NK-92 (cell line): ENCODE results near the gene EIF3J.
"Not testable (repeated sequence)": the region's sequence is repeated elsewhere in the genome, so short reads cannot be mapped to it uniquely, and the experiment has no call there.

ENCODE experiments used
- DNase-seq: peaks from one replicate; lab custom pipeline; 2025; ENCODE audit not compliant: unreplicated experiment; lab: John Stamatoyannopoulos, UW

Gene EIF3J

GRCh38 chr15:44541282-44541958 is 4.5 kb downstream of the EIF3J start:
- DNase-seq = no peak

- DNase-seq = no peak
Observed at GRCh38 chr15:44542596-44542995, 5.6 kb downstream of the EIF3J start.

- not testable (repeated sequence) for DNase-seq
Observed at GRCh38 chr15:44544745-44545144, 7.8 kb downstream of the EIF3J start.

- DNase-seq = no peak
Observed at GRCh38 chr15:44545913-44546802, 9.2 kb downstream of the EIF3J start.

- DNase-seq = not testable (repeated sequence)
Observed at GRCh38 chr15:44549152-44549551, 12.2 kb downstream of the EIF3J start.

GRCh38 chr15:44550256-44550655 is 13.3 kb downstream of the EIF3J start:
- no peak for DNase-seq

GRCh38 chr15:44550734-44551133 is 13.8 kb downstream of the EIF3J start:
- no peak for DNase-seq

GRCh38 chr15:44554934-44555723 is 18.2 kb downstream of the EIF3J start:
- no peak for DNase-seq

GRCh38 chr15:44560926-44561325 is 24.0 kb downstream of the EIF3J start:
- not testable (repeated sequence) for DNase-seq

- DNase-seq = no peak
Observed at GRCh38 chr15:44565387-44566154, 28.6 kb downstream of the EIF3J start.

- DNase-seq = no peak
Observed at GRCh38 chr15:44566155-44566540, 29.2 kb downstream of the EIF3J start.

- no peak for DNase-seq
Observed at GRCh38 chr15:44568338-44568737, 31.4 kb downstream of the EIF3J start.

GRCh38 chr15:44569316-44569715 is 32.4 kb downstream of the EIF3J start:
- no peak for DNase-seq

GRCh38 chr15:44570361-44570760 is 33.4 kb downstream of the EIF3J start:
- no peak for DNase-seq

- no peak for DNase-seq
Observed at GRCh38 chr15:44573386-44573785, 36.4 kb downstream of the EIF3J start.

GRCh38 chr15:44574734-44575133 is 37.8 kb downstream of the EIF3J start:
- no peak for DNase-seq

- DNase-seq = no peak
Observed at GRCh38 chr15:44580105-44580504, 43.2 kb downstream of the EIF3J start.

GRCh38 chr15:44584162-44584749 is 47.3 kb downstream of the EIF3J start:
- DNase-seq = no peak

GRCh38 chr15:44585633-44586032 is 48.7 kb downstream of the EIF3J start:
- DNase-seq = no peak

- DNase-seq = no peak
Observed at GRCh38 chr15:44588541-44588940, 51.6 kb downstream of the EIF3J start.
